GM21526 (cell line): Measurements from ENCODE around the gene ID4.

Experiments used
- ATAC-seq: cut with Tn5 transposase; IDR thresholded peaks from one replicate; pipeline ENCODE4 v1.9.1; 2021; ENCODE audit warnings: moderate library complexity; ENCODE audit not compliant: unreplicated experiment, low FRiP score

Gene ID4

DNA sequence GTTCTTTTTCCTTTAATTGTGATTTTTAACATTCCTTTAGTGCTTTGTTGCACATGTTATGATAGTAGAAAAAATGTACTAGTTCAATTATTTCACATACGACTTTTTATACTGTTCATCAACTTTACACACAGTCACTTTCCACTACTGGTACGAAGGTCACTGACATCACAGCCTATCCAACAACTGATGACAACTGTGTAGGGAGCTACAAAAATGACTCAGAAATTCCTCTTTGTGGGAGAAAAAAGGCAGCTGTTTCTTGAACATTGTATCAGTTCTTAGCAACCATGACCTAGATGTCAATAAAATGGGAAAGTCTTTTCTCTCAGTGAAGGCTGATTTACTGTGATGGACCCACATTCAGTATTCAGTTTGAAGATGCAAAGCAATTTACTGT is 7.0 kb upstream of the ID4 start:
- ATAC-seq, result no peak

DNA sequence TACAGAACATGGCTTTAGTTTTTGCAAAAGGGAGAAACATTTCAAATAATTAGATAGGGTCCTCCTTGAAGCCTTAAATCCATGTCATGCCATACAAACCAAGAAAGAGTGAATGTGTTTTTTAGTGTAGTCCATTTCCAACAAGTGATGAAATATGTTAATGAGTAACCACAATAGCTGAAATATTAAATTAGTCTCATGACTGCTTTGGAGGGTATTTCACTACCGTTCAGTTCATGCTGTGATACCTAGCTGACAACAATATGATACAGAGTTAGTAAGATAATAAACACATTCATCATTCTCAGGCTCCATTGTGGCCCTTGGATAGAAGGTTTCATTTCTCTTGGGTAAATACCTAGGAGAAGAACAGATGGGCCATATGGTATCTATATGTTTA is 5.8 kb upstream of the ID4 start:
- no peak for ATAC-seq

DNA sequence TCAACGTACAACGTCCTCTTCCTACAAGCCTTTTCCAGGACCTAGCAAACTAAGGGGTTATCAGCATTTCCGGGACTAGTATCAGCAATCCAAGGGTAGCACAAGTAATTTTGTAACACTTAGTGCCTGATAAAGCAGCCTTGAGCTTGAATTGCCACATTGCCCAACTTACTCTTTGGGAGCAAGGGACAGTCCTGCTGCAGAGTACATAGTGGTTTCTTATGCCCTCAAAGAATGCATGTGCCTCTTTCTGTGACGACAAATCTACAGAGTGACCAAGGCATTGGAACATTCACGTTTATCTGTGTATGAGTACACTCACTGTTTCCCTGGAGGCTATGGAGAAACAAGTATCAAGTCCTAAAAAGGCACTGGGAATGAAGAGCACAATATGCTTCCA is 3.2 kb upstream of the ID4 start:
- no peak for ATAC-seq

DNA sequence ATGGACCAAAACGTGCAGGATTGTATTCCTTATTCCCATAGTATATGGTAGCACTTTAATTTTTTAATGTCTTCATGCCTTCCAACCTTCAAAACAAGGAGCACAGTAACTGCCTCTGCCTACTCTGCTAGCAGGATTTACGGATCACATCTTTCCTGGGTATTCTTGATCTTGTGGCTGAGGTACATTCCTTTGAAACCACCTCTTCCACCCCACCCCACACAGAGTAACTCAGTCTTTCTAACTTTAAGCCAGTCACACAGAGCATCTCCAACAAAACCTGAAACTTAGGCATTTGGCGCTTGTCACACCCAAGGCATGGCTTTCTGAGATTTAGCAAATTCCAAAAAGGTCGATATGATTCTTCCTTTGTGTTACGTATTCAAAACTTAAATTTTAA is 2.3 kb upstream of the ID4 start:
- no peak for ATAC-seq

DNA sequence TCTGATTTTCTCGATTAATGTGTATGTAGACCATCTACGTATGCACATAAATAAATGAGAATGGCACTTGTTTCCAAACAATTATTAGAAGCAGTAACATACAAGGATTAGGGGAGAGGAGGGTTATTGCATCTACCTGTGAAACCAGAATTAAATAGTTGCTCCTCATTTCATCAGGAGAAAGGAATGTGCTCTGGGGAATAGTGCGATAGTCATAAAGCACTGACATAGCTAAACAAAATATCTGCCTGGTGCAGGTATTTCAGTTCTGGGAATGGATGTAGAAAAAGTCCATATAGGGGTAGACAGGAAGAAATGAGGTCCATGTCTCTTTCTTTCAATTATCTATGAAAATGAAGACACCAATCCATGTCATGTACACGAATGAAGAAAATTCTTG is 1.6 kb upstream of the ID4 start:
- no peak for ATAC-seq

DNA sequence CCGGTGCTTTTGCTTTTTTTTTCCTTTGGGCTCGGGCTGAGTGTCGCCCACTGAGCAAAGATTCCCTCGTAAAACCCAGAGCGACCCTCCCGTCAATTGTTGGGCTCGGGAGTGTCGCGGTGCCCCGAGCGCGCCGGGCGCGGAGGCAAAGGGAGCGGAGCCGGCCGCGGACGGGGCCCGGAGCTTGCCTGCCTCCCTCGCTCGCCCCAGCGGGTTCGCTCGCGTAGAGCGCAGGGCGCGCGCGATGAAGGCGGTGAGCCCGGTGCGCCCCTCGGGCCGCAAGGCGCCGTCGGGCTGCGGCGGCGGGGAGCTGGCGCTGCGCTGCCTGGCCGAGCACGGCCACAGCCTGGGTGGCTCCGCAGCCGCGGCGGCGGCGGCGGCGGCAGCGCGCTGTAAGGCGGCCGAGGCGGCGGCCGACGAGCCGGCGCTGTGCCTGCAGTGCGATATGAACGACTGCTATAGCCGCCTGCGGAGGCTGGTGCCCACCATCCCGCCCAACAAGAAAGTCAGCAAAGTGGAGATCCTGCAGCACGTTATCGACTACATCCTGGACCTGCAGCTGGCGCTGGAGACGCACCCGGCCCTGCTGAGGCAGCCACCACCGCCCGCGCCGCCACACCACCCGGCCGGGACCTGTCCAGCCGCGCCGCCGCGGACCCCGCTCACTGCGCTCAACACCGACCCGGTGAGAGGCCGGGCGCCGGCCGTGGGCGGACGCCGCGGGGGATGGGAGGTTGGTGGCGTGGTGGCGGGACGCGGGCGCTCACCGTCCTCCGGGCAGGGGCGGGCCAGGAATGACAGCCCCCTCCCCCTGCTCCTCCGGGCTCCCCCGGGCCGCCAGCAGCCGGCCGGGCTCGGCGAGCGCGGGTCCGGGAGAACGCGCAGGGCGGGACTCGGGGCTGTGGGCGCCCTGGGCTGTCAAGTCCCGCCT is 606 bp downstream of the ID4 start:
- no peak for ATAC-seq

DNA sequence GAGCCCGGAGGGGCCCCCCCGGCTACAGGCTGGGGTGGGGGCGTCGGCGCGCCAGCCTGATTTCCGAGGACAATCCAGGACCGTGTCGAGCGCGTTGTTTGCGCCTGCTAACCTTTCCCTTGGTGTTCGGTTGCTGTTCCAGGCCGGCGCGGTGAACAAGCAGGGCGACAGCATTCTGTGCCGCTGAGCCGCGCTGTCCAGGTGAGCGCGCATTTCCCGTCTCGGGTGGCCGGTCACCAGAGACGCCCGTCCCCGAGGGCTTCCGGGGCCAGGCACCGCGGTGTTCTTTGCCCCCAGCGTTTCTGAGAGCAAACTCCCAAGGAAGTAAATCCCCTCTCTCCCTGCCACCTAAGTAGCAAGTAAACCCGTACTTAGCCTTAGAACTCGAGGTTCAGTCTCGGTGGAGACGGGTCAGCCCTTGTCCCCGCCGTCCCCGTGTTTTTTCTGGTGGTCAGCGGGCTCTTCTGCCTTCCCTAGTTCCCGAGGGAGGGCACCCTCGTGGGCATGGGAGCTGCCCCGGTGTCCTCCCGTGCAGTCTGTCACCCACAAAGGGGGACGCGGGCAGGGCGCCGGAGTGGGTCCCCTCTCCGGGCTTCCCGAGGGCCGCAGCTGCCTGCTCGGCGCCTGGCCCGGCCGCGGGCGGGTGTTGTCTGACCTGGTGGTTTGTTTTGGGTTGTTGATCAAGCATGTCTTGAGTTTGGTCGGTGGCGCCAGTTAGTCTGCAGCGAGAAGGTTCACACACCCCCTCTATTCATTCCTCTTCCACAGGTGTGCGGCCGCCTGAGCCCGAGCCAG is 1.5 kb downstream of the ID4 start:
- no peak for ATAC-seq

DNA sequence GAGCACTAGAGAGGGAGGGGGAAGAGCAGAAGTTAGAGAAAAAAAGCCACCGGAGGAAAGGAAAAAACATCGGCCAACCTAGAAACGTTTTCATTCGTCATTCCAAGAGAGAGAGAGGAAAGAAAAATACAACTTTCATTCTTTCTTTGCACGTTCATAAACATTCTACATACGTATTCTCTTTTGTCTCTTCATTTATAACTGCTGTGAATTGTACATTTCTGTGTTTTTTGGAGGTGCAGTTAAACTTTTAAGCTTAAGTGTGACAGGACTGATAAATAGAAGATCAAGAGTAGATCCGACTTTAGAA is 2.0 kb downstream of the ID4 start:
- no peak for ATAC-seq

DNA sequence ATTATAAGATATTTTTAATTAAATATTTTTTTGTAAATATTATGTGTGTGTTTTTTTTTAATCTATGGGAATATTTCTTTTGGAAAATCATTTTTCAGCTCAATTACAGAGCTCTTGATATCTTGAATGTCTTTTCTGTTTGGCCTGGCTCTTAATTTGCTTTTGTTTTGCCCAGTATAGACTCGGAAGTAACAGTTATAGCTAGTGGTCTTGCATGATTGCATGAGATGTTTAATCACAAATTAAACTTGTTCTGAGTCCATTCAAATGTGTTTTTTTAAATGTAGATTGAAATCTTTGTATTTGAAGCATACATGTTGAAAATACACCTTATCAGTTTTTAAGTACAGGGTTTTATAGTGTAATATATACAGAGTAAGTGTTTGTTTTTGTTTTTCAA is 2.6 kb downstream of the ID4 start:
- ATAC-seq, result no peak

DNA sequence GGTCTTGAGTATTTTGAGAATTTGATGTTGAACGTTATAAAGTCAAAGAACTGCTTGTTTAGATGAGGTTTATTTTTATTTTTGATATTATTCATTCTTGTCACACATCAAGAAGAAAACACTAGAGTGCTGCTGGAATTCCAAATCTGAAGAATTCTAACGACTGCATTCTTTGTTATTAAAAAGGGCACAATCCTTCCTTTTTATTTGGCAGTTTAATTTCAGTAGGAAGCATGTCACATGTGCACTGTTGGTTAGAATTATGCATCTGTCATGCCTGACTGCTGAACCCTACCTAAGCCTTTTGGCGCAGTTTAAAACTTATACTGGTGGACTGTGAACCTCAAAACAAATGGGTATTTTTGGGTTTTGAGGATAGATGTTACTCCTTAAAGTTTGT is 4.0 kb downstream of the ID4 start:
- ATAC-seq, result no peak

DNA sequence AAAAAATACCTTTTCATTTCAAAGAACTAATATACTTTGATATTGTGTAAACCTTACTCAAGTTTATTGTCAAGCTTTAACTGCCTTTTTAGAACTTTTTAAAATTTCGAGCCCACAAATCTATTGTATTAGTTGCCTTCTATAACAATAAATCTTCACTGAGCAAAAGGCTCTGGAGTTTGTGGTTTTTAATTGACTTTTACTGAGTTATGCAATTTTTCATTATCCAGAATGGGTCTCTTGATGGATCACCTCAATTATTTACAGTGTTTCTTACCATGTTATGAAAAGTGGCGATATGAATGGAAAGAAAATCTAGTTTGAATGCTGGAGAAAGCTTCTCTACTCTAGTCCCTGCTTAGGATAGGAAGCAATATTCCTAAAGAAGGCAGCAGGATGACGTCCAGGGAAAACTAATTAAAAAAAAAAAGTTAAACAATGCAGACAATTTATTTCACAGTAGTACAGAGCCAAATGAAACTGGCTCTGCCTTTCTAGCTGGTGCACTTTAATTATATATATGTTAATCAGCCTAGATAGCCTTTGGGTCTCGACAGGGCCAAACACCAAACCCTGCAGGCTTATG is 5.0 kb downstream of the ID4 start:
- ATAC-seq, result no peak

DNA sequence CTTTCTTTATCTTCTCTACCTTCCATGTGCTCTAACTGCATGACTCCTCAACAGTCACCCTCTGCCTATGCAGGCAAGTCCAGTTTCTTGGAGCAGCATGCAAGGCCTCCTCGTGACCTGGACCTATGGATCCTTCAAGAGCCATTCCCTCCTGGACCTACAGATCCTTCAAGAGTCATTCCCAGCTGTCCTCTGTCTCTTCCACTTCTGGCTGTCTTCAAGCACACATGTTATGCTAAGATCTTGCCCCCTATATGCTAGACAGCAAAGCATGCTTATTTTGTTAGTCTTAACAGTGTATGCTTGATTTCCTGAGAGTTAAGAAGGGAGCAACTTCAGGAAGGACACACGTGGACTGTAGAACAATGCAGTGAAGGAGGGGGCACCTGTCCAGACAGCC is 7.5 kb downstream of the ID4 start:
- no peak for ATAC-seq

DNA sequence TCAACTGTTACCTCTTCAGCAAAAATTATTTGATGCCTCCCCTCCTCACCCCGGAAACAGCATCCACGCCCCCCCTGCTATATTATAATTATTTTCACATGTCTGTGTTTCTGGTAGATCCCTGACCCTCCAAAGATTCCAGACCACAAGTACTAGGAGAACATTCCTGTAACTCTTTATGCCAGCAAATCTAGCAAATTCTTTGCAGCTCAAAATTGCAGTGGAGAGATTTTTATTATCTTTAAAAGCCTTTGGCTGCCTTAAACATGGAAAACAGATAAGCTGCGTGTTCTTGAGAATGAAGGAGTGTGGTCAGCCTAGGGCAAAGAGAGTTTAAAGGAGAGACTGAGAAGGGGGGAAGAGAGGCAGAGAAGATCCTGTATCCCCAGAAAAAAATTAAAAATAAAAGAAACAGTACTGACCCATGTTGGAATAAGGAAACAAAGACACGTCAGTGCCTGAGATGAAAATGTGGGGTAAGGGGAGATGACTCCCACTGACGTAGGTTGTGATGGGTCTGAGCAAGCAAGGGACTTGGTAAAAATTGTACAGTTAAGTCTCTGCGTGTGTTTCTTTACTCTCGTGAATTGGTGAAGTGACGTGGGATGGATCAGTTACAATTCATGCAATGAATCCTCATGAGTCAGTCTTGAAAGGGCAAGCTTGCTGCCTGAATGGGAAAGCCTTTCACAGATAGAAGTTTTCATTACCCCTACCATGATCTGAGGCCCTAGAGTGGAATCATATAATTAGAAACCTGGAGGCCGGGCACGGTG is 8.3 kb downstream of the ID4 start:
- no peak for ATAC-seq

DNA sequence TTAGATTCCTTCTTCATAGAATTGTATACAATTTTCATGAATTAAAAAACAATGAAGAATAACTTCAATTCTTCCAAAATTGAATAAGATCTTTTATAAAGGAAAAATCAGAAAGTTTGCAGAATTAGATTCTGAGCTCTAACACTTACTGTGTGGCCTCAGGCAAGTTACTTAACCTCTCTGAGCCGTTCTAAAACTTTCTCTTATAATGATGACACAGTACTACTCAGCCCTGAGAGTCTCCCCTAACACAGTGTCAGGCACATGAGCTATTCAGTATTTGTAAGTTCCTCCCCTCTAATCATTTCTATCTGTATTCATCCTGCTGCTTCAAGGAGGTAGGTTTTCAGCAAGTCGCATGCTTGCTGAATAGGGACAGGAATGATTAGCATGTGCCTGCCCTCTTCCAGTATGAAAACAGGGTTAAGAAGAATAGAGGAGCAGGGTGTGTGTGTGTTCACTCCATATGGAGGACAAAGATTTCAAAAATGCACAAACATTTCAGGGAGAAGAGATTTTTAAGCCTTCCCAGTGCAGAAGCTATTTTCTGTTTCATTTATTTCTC is 11.4 kb downstream of the ID4 start:
- ATAC-seq, result no peak

DNA sequence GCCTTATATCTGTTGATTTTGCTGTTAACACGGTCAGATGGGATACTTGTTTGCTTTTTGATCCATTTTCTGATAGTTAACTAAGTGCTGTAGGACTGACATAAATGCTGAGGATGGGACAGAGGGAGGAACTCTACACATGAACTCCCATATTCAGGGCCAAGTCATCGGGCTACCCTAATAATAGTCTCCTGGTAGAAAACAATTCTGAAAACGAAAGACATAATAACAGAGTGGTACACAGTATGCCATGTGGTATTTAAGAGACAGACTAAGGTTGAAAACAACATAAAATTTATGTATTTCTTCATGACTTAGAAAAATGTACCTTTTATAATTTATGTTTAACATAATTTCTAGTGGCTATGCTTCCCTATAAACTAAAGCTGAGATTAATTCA is 12.0 kb downstream of the ID4 start:
- no peak for ATAC-seq

DNA sequence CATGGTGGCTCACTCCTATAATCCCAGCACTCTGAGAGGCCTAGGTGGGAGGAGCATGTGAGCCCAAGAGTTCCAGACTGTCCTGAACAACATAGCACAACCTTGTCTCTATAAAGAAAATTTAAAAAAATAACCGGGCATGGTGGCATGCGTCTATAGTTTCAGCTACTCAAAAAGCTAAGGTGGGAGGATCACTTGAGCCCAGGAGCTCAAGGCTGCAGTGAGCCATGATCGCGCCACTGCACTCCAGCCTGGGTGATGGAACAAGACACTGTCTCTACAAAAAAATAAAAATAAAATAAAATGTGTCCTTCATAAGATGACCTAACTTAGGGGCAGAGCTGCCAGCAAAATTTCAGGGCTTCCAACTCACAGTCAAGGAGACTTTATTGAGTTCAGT is 12.6 kb downstream of the ID4 start:
- ATAC-seq, result no peak

DNA sequence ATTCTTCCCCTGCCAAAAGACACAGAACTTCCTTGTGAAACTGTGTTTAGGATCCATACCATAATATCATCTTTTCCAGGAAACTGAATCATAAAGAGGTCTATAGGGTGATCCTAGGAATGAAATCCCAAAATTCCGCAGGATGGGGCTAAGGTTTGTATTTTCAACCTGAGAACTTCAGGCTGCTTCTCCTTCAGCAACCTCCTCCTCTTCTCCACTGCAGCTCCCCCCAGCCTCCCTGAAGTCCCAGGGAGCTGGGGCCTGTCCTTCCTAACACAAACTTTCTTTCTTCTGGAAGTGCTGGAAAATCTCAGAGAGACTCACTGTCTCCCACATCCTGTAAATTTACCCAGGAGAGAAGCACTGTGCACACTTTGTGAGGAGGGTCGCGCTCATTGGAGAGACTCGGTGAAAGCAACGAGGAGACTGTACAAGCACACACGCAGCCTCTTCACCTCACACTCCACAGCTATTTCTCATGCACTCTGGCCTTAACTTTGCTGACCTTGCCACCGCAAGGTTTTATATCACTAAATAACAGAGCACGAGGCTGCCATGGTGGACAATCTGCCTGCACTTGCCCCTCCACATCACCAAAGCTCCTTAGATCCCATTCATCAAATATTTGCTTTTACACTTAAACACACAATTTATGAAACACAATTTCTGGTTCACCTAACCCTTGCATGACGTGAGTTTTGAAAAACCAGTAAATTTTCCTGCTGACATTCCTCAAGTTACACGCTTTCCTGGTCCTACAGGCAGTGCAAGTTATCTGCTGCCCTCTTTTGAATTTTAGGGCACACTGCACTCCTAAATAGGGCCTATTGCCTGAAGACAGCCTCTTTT is 14.3 kb downstream of the ID4 start:
- ATAC-seq, result no peak

DNA sequence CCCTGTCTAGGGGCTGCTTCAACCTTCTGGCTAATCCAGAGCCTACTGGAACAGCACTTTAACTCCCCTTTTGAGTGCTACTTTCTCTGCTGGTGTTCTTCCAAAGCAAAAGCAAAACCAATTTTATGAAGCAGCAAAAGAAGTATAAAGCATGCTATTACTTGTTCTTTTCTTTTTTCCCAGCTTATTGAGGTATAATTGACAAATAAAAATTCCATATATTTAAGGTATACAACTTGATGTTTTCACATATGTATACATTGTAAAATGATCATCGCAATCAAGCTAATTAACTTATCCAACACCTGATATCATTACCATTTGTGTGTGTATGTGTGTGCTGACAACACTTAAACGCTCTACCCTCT is 14.9 kb downstream of the ID4 start:
- no peak for ATAC-seq

DNA sequence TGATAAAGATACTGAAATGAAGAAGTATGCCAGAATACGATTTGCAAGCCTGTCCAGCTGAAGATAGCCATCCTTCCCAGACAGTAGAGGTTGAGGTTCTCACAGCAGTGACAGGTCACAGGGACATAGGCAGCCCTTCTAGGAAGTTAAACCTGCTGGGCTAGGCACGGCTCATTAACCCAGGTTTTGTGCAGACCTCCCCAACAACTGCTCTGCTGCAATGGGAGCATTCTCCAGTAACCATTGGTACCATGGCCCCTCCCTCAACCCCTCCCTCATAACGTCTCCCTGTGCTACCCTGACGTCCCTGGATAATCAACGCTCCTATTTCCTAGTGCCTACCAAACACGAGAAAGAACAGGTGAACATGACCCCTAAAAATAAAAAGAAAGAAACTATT is 15.8 kb downstream of the ID4 start:
- no peak for ATAC-seq
